Karpas-422 (cell line): ENCODE results near the gene BICD1. TPM values are rescaled to one million over a fixed set of nuclear protein-coding genes. Genes with fewer than 3 reads are reported as not detected.
A peak's percentile ranks its signal among the peaks of the same experiment; 100 is the strongest.

Experiments
- DNase-seq: peaks from one replicate; pipeline ENCODE4 v3.0.0-alpha.2; 2015
- H2AFZ ChIP-seq: fragments of 200-600 bp; sonication (generic); 2 replicates; pipeline ENCODE4 v1.6.1; 2014; ENCODE audit warnings: antibody characterized with exemption, low read length, mixed read lengths
- H3K27ac ChIP-seq: fragments of 200-600 bp; sonication (generic); 2 replicates; pipeline ENCODE4 v1.5.1; 2014; ENCODE audit warnings: mild to moderate bottlenecking, low read length, moderate library complexity
- H3K27me3 ChIP-seq: fragments of 200-600 bp; sonication (generic); 2 replicates; pipeline ENCODE4 v1.6.1; 2014; ENCODE audit warnings: low read length, mixed read lengths
- H3K36me3 ChIP-seq: fragments of 200-600 bp; sonication (generic); 2 replicates; pipeline ENCODE4 v1.6.1; 2014; ENCODE audit warnings: low read length, mixed read lengths; ENCODE audit not compliant: insufficient read depth
- H3K4me1 ChIP-seq: fragments of 200-600 bp; sonication (generic); 2 replicates; pipeline ENCODE4 v1.6.1; 2014; ENCODE audit warnings: mild to moderate bottlenecking, low read length, mixed read lengths
- H3K4me2 ChIP-seq: fragments of 200-600 bp; sonication (generic); 2 replicates; pipeline ENCODE4 v1.6.1; 2014; ENCODE audit warnings: low read length, low read depth, mild to moderate bottlenecking; ENCODE audit not compliant: poor library complexity, severe bottlenecking
- H3K4me3 ChIP-seq: fragments of 200-600 bp; sonication (generic); 2 replicates; pipeline ENCODE4 v1.5.1; 2014; ENCODE audit warnings: mild to moderate bottlenecking, antibody characterized with exemption, low read length, mixed read lengths
- H3K79me2 ChIP-seq: fragments of 200-600 bp; sonication (generic); 2 replicates; pipeline ENCODE4 v1.6.1; 2014; ENCODE audit warnings: mild to moderate bottlenecking, low read length, mixed read lengths
- H3K9ac ChIP-seq: fragments of 200-600 bp; sonication (generic); 2 replicates; pipeline ENCODE4 v1.6.0; 2014; ENCODE audit warnings: low read length
- H3K9me2 ChIP-seq: fragments of 200-600 bp; sonication (generic), shearing (Covaris generic); replicated peaks from 2 replicates; pipeline ENCODE4 v1.6.0; 2014; ENCODE audit warnings: mild to moderate bottlenecking, low read length, moderate library complexity; ENCODE audit not compliant: insufficient read depth
- H3K9me3 ChIP-seq: fragments of 300-700, 200-600 bp; sonication (generic); 2 replicates; pipeline ENCODE4 v1.6.1; 2014; ENCODE audit warnings: low read length, mixed read lengths
- H4K20me1 ChIP-seq: fragments of 200-600 bp; sonication (generic); 2 replicates; pipeline ENCODE4 v1.6.1; 2014; ENCODE audit warnings: mild to moderate bottlenecking, antibody characterized with exemption, low read length, low read depth; ENCODE audit not compliant: insufficient read depth
- total RNA-seq: library from RNA; depleted of rRNA; stranded (reverse); fragments of >200 nt; shearing (Covaris generic); gene quantifications from 2 replicates; pipeline ENCODE4 v1.2.3, GENCODE V29; 2014; ENCODE audit warnings: low replicate concordance

Gene BICD1
- total RNA-seq, 1 experiment from 2014 or later = 55.7 TPM

DNA sequence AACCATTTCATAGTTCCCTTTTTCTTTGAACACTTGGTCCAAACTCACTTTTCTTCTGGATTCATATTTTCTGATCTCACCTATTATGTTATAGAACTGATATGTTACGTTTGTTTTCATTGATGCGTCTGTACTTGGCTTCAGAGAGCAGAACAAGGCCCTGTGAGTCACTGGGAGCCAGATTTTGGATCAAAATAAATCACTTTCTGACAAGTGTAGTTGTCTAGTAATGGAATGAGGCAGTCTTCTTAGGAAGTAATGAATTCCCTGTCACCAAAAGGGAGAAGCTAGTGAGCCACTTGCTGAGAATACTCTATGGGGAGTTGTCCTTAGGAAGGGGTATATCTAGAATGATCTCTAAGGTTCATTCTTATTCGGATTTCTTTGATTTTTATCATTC lies 10.2 kb downstream of the BICD1 start:
- no peaks in the 10 kb centered on the region for H3K9me3 ChIP-seq
- H3K27me3 ChIP-seq = no peaks in the 10 kb centered on the region
- no peak overlapping the region for H3K4me2 ChIP-seq
- no peaks in the 10 kb centered on the region for H3K9me2 ChIP-seq
- H3K4me1 ChIP-seq = peaks cover 33% of the 10 kb centered on the region
- no peak overlapping the region for H3K4me3 ChIP-seq
- no peak overlapping the region for H3K9ac ChIP-seq
- no peak overlapping the region for H3K27ac ChIP-seq
- no peaks in the 10 kb centered on the region for H4K20me1 ChIP-seq
- peaks cover 90% of the 10 kb centered on the region for H3K79me2 ChIP-seq
- H2AFZ ChIP-seq = no peak overlapping the region
- 0 out of 2 replicates have a peak, but pooled peaks cover 6% of the 10 kb centered on the region for H3K36me3 ChIP-seq
- DNase-seq = no peak

- Histone ChIP-seq H3K4me3 (no peak overlapping the region), H3K9me2 (no peaks in the 10 kb centered on the region), H3K27me3 (no peaks in the 10 kb centered on the region), H3K4me1 (peaks cover 33% of the 10 kb centered on the region), H3K27ac (no peak overlapping the region), H3K36me3 (0 out of 2 replicates have a peak, but pooled peaks cover 6% of the 10 kb centered on the region), H3K9me3 (no peaks in the 10 kb centered on the region), H2AFZ (no peak overlapping the region), H3K79me2 (peaks cover 90% of the 10 kb centered on the region), H3K9ac (no peak overlapping the region), H3K4me2 (no peak overlapping the region), H4K20me1 (no peaks in the 10 kb centered on the region)
- no peak for DNase-seq
Observed at GRCh38 chr12:32117316-32117715, 10.7 kb downstream of the BICD1 start.

GRCh38 chr12:32118806-32119205 lies 12.2 kb downstream of the BICD1 start:
- Histone ChIP-seq H3K9me2 (no peaks in the 10 kb centered on the region), H3K79me2 (peaks cover 91% of the 10 kb centered on the region), H4K20me1 (no peaks in the 10 kb centered on the region)

GRCh38 chr12:32120419-32120818 lies 13.8 kb downstream of the BICD1 start:
- Histone ChIP-seq H3K79me2 (peaks cover 91% of the 10 kb centered on the region), H3K4me3 (no peak overlapping the region), H4K20me1 (no peaks in the 10 kb centered on the region), H2AFZ (no peak overlapping the region), H3K36me3 (0 out of 2 replicates have a peak, but pooled peaks cover 6% of the 10 kb centered on the region), H3K4me2 (no peak overlapping the region), H3K27me3 (no peaks in the 10 kb centered on the region), H3K9ac (no peak overlapping the region), H3K9me2 (no peaks in the 10 kb centered on the region), H3K4me1 (peaks cover 31% of the 10 kb centered on the region), H3K9me3 (no peaks in the 10 kb centered on the region), H3K27ac (no peak overlapping the region)
- DNase-seq = no peak

More at GRCh38 chr12:32118806-32119205, 12.2 kb downstream of the BICD1 start:
- Histone ChIP-seq H3K4me2 (no peak overlapping the region), H3K27me3 (no peaks in the 10 kb centered on the region), H3K27ac (no peak overlapping the region), H3K9ac (no peak overlapping the region), H2AFZ (no peak overlapping the region), H3K4me3 (no peak overlapping the region), H3K36me3 (0 out of 2 replicates have a peak, but pooled peaks cover 6% of the 10 kb centered on the region), H3K4me1 (peaks cover 37% of the 10 kb centered on the region), H3K9me3 (no peaks in the 10 kb centered on the region)
- DNase-seq = no peak

GRCh38 chr12:32124637-32125036 lies 18.0 kb downstream of the BICD1 start:
- 0 out of 2 replicates have a peak, but pooled peaks cover 6% of the 10 kb centered on the region for H3K36me3 ChIP-seq
- peak overlapping the region; percentile 38; the same call in 1 of the 2 replicates for H3K27ac ChIP-seq
- no peaks in the 10 kb centered on the region for H3K9me3 ChIP-seq
- no peak overlapping the region for H3K4me3 ChIP-seq
- H4K20me1 ChIP-seq = no peaks in the 10 kb centered on the region
- H3K27me3 ChIP-seq = no peaks in the 10 kb centered on the region
- no peak overlapping the region for H2AFZ ChIP-seq
- H3K4me2 ChIP-seq = no peak overlapping the region
- H3K9ac ChIP-seq = no peak overlapping the region
- peaks cover 35% of the 10 kb centered on the region for H3K4me1 ChIP-seq
- H3K9me2 ChIP-seq = no peaks in the 10 kb centered on the region
- no peak for DNase-seq
- H3K79me2 ChIP-seq = peaks cover 94% of the 10 kb centered on the region

DNA sequence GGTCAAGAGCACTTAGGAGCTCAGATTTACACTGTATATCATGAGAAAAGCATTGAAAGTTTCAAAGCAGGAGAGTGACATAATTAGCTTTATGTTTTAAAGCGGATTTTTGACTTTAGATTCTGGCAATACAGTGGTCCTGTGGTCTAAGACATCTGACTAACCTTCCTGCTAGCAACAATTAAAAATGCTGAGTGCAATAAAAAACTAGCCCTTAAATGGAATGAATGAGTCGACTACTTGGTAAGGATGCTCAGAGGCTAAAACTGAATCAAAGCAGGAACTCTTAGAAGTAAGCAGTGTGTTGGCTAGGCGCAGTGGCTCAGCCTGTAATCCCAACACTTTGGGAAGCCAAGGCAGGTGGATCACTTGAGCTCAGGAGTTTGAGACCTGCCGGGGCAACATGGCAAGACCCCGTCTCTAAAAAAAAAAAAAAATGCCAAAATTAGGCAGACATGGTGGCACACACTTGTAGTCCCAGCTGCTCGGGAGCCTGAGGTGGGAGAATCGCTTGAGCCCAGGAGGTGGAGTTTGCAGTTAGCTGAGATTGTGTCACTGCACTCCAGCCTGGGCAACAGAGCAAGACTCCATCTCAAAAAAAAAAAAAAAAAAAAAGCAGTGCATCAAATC lies 18.9 kb downstream of the BICD1 start:
- Histone ChIP-seq H2AFZ (no peak overlapping the region), H4K20me1 (no peaks in the 10 kb centered on the region), H3K9ac (no peak overlapping the region), H3K9me2 (no peaks in the 10 kb centered on the region), H3K79me2 (peaks cover 93% of the 10 kb centered on the region), H3K4me2 (no peak overlapping the region), H3K27ac (no peak overlapping the region), H3K9me3 (no peaks in the 10 kb centered on the region), H3K36me3 (0 out of 2 replicates have a peak, but pooled peaks cover 2% of the 10 kb centered on the region), H3K4me1 (peaks cover 32% of the 10 kb centered on the region), H3K4me3 (no peak overlapping the region), H3K27me3 (no peaks in the 10 kb centered on the region)
- no peak for DNase-seq

- H3K9me2 ChIP-seq = no peaks in the 10 kb centered on the region
- H3K79me2 ChIP-seq = peaks cover 95% of the 10 kb centered on the region
- H2AFZ ChIP-seq = no peak overlapping the region
- H3K36me3 ChIP-seq = no peaks in the 10 kb centered on the region; the same call in 1 of the 2 replicates
- no peak overlapping the region; the same call in 1 of the 2 replicates for H3K27ac ChIP-seq
- H3K4me1 ChIP-seq = peaks cover 39% of the 10 kb centered on the region
- H3K4me2 ChIP-seq = no peak overlapping the region
- no peak overlapping the region for H3K9ac ChIP-seq
- H3K27me3 ChIP-seq = no peaks in the 10 kb centered on the region
- no peaks in the 10 kb centered on the region for H3K9me3 ChIP-seq
- no peak overlapping the region for H3K4me3 ChIP-seq
- no peak for DNase-seq
- no peaks in the 10 kb centered on the region for H4K20me1 ChIP-seq
Observed at GRCh38 chr12:32126720-32127119, 20.1 kb downstream of the BICD1 start.

DNA sequence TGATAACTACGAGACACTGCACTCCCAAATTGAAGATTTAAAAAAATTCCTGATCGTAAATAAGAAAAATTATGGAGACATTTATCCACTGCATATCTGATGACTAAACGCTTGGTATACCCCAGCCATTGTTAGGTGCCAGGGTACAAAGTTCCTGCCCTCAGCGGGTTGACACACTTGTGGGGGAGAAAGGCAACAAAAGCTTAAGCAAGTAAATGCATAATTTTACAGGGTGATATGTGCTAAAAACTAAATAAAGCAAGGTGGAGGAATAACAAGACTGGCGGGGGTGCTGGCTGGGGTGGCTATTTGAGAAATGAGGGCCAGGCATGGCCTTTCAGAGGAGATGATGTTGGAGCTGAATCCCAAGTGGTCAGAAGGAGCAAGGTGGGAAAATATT lies 25.0 kb downstream of the BICD1 start:
- no peaks in the 10 kb centered on the region; the same call in 1 of the 2 replicates for H3K36me3 ChIP-seq
- H3K27me3 ChIP-seq = no peaks in the 10 kb centered on the region
- H4K20me1 ChIP-seq = no peaks in the 10 kb centered on the region
- H2AFZ ChIP-seq = no peak overlapping the region
- H3K79me2 ChIP-seq = peaks cover 85% of the 10 kb centered on the region
- H3K27ac ChIP-seq = 0 out of 2 replicates have a peak overlapping the region, but pooled peaks have one; percentile 15
- H3K4me3 ChIP-seq = no peak overlapping the region
- no peak for DNase-seq
- H3K4me2 ChIP-seq = no peak overlapping the region
- H3K9ac ChIP-seq = no peak overlapping the region
- peaks cover 57% of the 10 kb centered on the region for H3K4me1 ChIP-seq
- no peaks in the 10 kb centered on the region for H3K9me2 ChIP-seq
- H3K9me3 ChIP-seq = no peaks in the 10 kb centered on the region
